GM12891 (cell line): ENCODE results near the gene HELQ.

Source experiments
- POLR2AphosphoS5 ChIP-seq: IDR thresholded peaks from 2 replicates; pipeline ENCODE4 v1.6.1; 2011; ENCODE audit warnings: low read depth, low read length, control low read depth
- TAF1 ChIP-seq: IDR thresholded peaks from 2 replicates; pipeline ENCODE4 v1.6.1; 2011; ENCODE audit warnings: low read depth, low read length, control low read depth

DNA sequence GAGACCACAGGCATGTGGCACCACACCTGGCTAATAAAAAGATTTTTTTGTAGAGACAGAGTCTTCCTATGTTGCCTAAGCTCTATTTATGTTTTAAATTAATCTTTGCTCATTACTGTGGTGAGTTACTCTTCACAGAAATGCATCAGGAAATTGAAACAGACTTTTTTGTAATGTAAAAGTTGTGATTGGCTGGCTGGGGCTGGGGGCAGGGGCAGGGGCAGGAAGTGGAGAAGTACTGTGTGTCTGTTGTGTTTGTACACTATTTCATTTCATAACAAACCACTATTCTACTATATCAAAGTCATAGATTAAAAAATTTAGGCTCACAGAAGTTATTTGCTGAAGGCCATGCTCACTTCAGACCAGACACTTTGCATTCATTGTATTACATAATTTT lies 48.4 kb upstream of the HELQ start:
- no peak for TF ChIP-seq TAF1
- TF ChIP-seq POLR2AphosphoS5: no peak
